Activated T-helper 1 cell treated with anti-CD3 and anti-CD28 coated beads, Interleukin-12 subunit alpha, Interleukin-12 subunit beta, Interleukin-2, Interleukin-4 antibody, amounts not matched to agents 30 ng/mL and 10 ng/mL and 1 ng/mL, durations not matched to agents 14 hours and 24 hours and 36 hours (primary cell): ENCODE results near the gene PLXNA3. TPM values are rescaled to one million over a fixed set of nuclear protein-coding genes. Genes with fewer than 3 reads are reported as not detected.
A peak's percentile ranks its signal among the peaks of the same experiment; 100 is the strongest.
"Not testable (repeated sequence)": the region's sequence is repeated elsewhere in the genome, so short reads cannot be mapped to it uniquely, and the experiment has no call there.

ENCODE experiments used
- DNase-seq: peaks from one replicate; pipeline ENCODE4 v3.0.0; 2021; ENCODE audit warnings: low spot score
- H3K27ac Mint-ChIP-seq: one replicate; pipeline ENCODE4 v1.8.0; 2021; ENCODE audit warnings: mild to moderate bottlenecking, mixed read lengths
- H3K27me3 Mint-ChIP-seq: one replicate; pipeline ENCODE4 v1.8.0; 2022; ENCODE audit warnings: mild to moderate bottlenecking, moderate library complexity, mixed read lengths; ENCODE audit not compliant: insufficient read depth
- H3K36me3 Mint-ChIP-seq: one replicate; pipeline ENCODE4 v1.8.0; 2021; ENCODE audit warnings: low read depth, mixed read lengths
- H3K4me1 Mint-ChIP-seq: one replicate; pipeline ENCODE4 v1.8.0; 2021; ENCODE audit warnings: low read depth, mixed read lengths
- H3K4me3 Mint-ChIP-seq: one replicate; pipeline ENCODE4 v1.8.0; 2021; ENCODE audit warnings: mild to moderate bottlenecking, moderate library complexity, mixed read lengths
- H3K9me3 Mint-ChIP-seq: one replicate; pipeline ENCODE4 v1.8.0; 2021; ENCODE audit warnings: mixed read lengths
- intact Hi-C: fragments of 100-400 bp; cut with micrococcal nuclease; formaldehyde crosslinking; loops from one replicate; pipeline ENCODE4 v1.15.1; 2024
- total RNA-seq: library from RNA; stranded (reverse); gene quantifications from 2 replicates; pipeline ENCODE4 v1.2.3, GENCODE V29; 2022

PLXNA3 gene
- total RNA-seq, 1 donor from 2014 or later, result 45.4 TPM

DNA sequence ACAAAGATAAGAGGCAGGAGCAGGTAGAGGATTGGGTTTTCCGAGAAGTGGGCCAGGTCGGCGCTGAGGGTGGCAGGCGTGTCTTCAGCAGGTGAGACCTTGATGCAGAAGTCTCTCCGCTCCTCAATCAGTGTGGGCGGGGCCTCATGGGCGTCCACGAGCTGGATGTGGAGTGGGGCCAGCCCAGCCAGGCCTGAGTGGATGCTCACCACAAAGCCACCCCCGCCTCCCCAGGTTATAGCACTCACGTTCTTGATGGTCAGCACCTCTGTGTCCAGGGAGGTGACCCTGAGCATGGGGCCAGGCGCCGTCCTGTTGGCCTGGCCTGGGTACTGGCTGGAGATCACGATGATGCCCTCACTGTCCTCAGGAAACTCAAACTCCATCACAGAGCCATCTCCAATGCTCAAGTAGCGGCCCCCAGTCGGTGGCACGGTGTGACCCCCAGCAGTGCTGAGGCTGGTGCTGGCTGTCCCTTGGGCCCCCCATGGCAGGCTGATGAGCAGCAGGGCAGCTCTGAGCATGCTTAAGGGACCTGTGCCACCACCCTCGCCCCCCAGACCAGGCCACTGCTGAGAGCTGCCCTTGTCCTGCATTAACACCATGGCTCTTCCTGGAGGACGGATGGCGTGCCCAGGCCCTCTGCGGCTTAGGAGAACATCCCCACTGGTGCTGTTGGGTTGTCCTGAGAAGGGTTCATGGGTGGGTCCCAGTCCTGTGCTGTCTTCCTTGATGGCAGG lies 30.4 kb downstream of the PLXNA3 start:
- H3K4me1 Mint-ChIP-seq, result peaks cover 11% of the 10 kb centered on the region
- H3K27ac Mint-ChIP-seq, result no peak overlapping the region
- intact Hi-C loops, result no loop called here
- peak overlapping the region; percentile 30 for H3K4me3 Mint-ChIP-seq
- H3K36me3 Mint-ChIP-seq, result peaks cover 8% of the 10 kb centered on the region
- H3K9me3 Mint-ChIP-seq, result no peaks in the 10 kb centered on the region
- DNase-seq, result no peak
- H3K27me3 Mint-ChIP-seq, result no peaks in the 10 kb centered on the region

DNA sequence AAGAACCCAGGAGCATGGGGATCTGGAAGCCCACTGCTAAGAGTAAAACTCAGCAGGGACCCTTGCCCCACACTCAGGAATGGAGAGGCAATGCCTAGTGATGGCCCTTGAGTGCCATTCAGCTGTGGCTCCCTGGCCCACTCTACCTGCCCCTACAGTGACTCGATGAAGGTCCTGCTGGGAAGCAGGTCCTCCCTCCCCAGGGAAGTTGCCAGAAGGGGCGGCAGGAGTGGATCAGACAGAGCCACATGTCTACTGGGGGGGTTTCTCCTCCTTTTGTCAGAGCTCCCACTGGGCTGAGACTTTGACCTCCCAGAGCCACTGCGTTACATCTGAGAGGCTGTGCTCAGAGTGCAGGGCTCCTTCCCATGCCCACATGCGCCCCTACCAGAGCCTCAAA lies 31.1 kb downstream of the PLXNA3 start:
- intact Hi-C loops, result no loop called here
- peaks cover 10% of the 10 kb centered on the region for H3K4me1 Mint-ChIP-seq
- no peak for DNase-seq
- peak overlapping the region; percentile 90 for H3K4me3 Mint-ChIP-seq
- H3K9me3 Mint-ChIP-seq, result no peaks in the 10 kb centered on the region
- H3K27ac Mint-ChIP-seq, result no peak overlapping the region
- H3K36me3 Mint-ChIP-seq, result peaks cover 5% of the 10 kb centered on the region
- H3K27me3 Mint-ChIP-seq, result no peaks in the 10 kb centered on the region

DNA sequence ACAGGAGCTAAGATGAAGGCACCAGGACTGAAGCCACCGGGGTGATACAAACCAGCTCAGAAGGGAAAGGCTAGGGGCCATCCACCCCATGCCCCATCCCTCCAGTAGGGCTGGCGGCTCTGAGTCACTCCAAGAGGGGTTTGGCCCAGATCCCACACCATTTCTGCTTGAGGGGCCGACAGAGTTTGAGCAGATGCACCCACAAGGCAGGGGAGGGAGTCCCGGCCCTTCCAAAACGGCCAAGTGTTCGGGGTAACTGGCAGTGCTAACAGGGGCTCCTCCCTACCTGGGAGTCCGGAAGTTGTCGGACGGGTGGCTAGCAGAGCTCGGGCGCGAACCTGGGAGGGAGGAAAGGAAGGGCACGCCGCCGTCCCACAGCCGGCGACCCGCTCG lies 31.9 kb downstream of the PLXNA3 start:
- Mint-ChIP-seq H3K4me3 (peak overlapping the region; percentile 90), H3K27me3 (no peaks in the 10 kb centered on the region), H3K4me1 (peaks cover 10% of the 10 kb centered on the region), H3K9me3 (no peaks in the 10 kb centered on the region), H3K36me3 (peaks cover 5% of the 10 kb centered on the region), H3K27ac (peak overlapping the region; percentile 83)
- intact Hi-C loops, result loop anchor here (1.0 to 5.0 kb wide), 8 partner anchors 11 to 393 kb away; partner anchors contain the start of genes FAM3A, IKBKG, LAGE3 and MECP2
- no peak for DNase-seq

DNA sequence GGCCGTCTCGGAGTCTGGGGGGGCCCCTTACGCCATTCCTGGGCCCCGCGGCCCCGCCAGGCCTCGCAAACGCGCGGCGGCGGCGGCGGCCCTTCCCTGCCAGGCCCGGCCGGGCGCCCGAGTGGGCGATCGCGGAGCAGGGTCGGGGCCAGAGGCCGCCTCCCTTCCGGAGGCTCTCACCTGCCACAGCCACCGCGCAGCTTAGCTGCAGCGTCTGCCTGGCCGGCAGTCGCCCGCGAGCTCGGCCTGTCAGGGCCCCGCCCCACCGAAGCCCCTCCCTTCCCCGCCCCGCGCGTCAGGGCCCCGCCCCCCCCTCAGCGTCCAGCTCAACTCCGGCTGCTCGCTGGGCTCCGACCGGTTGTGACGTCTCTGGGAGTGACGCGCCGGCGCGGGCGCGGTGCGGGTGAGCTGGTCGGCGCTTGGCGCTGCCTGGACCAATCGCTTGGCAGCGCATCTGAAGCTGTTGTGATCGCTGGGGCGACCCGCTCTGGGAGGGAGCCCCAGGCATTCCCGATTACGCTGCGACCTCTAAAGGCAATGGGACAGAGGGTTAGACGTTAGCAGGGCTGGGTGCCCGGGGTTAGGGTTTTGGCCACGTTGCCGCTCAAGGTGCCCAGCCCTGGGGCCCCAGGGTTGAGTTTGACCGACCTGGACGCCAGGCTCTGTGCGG lies 32.5 kb downstream of the PLXNA3 start, which contains the start of gene SLC10A3:
TSS of gene SLC10A3 (minus strand) at position 216 of the 670 bp plus-strand sequence. CDS start 1,689 bp downstream, outside the sequence.
- intact Hi-C loops, result loop anchor here (1.0 to 5.0 kb wide), 8 partner anchors 11 to 393 kb away; partner anchors contain the start of genes FAM3A, IKBKG, LAGE3 and MECP2
- H3K27ac Mint-ChIP-seq, result peak within 1 kb of the TSS; percentile 92
- H3K36me3 Mint-ChIP-seq, result peaks cover 5% of the 10 kb centered on the region
- no peaks in the 10 kb centered on the region for H3K9me3 Mint-ChIP-seq
- H3K4me1 Mint-ChIP-seq, result peaks cover 10% of the 10 kb centered on the region
- peak; percentile 85 for DNase-seq
- H3K4me3 Mint-ChIP-seq, result peak within 1 kb of the TSS; percentile 90
- no peaks in the 10 kb centered on the region for H3K27me3 Mint-ChIP-seq

DNA sequence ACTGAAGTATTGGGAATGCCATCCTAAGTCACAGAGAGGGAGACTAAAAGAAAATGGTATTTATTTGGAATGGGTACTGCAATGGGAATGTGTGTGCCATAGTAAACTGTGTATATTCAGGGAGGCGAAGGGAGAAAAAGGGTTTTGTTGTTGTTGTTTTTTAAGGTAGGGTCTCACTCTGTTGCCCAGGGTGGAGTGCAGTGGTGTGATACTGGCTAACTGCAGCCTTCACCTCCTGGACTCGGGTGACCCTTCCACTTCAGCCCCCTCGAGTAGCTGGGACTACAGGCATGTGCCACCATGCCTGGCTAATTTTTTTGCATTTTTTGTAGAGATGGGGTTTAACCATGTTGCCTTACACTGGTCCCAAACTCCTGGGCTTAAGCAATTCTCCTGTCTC lies 36.6 kb downstream of the PLXNA3 start:
- H3K9me3 Mint-ChIP-seq, result no peaks in the 10 kb centered on the region

DNA sequence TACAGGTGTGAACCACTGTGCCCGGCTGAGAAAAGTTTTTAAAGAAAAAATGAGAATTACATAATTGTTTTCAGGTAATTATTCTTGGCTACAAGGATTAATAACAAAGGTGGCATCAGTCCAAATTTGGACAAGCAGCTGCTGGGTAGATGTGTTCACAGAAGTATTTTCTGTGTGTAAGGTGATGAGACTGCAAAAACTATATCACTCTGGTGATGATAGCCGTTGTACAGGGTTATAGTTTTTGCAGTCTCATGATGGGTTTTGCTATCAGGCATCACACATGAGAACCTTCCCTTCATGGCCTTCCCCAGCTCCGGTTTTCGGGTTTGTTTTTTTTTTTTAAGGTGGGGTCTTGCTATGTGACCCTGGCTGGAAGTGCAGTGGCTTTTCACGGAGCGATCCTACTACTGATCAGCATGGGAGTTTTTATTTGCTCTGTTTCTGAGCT lies 37.4 kb downstream of the PLXNA3 start:
- H3K9me3 Mint-ChIP-seq, result no peaks in the 10 kb centered on the region
- no peaks in the 10 kb centered on the region for H3K36me3 Mint-ChIP-seq
- no peak overlapping the region for H3K4me3 Mint-ChIP-seq
- H3K27me3 Mint-ChIP-seq, result no peaks in the 10 kb centered on the region
- H3K4me1 Mint-ChIP-seq, result no peaks in the 10 kb centered on the region
- DNase-seq, result no peak
- H3K27ac Mint-ChIP-seq, result no peak overlapping the region
- intact Hi-C loops, result no loop called here

More for the DNA sequence above, 36.6 kb downstream of the PLXNA3 start:
- Mint-ChIP-seq H3K36me3 (no peaks in the 10 kb centered on the region), H3K27ac (no peak overlapping the region), H3K4me3 (no peak overlapping the region), H3K27me3 (no peaks in the 10 kb centered on the region), H3K4me1 (peaks cover 2% of the 10 kb centered on the region)
- intact Hi-C loops, result loop anchor here (5.0 kb wide), 1 partner anchor 38 kb away; no protein-coding TSS in a partner anchor
- no peak for DNase-seq

DNA sequence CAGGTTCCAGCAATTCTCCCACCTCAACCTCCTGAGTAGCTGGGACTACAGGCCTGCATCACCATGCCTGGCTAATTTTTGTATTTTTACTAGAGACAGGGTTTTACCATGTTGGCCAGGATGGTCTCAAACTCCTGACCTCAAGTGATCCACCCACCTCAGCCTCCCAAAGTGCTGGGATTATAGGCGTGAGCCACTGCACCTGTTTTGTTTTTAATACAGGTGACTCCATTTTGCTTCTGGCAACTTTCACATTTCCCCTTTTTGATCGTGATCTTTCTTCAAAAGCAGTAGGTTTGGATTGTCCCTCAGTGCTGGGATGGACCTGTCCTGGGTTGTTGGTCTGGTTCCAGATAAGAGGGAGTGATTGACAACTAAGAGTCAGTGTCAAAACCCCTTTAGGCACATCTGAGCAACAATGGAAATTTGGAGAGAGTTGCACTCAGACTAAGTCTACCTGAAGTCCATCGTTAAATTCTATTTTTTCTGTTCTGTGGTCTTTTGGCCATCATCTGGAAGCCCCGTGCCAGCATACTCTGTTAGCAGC lies 38.6 kb downstream of the PLXNA3 start:
- H3K4me1 Mint-ChIP-seq, H3K36me3 Mint-ChIP-seq, intact Hi-C loops: not testable (repeated sequence)

DNA sequence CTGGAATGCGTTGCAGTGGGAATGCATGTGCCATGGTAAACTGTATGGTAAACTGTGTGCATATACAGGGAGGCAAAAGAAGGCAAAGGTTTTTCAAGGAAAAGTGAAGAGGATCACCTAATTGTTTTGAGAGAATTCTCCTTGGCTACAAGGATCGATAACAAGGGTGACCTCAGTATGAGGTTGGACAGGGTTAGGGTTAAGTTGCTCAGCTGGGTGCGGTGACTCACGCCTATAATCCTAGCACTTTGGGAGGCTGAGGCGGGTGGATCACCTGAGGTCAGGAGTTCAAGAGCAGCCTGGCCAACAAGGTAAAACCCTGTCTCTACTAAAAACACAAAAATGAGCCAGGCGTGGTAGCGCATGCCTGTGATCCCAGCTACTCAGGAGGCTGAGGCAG lies 43.3 kb downstream of the PLXNA3 start:
- H3K4me1 Mint-ChIP-seq, H3K36me3 Mint-ChIP-seq, H3K27me3 Mint-ChIP-seq, intact Hi-C loops, H3K27ac Mint-ChIP-seq, DNase-seq, H3K4me3 Mint-ChIP-seq, H3K9me3 Mint-ChIP-seq: not testable (repeated sequence)

More for the DNA sequence above, 38.6 kb downstream of the PLXNA3 start:
- not testable (repeated sequence) for H3K9me3 Mint-ChIP-seq, DNase-seq, H3K27me3 Mint-ChIP-seq, H3K4me3 Mint-ChIP-seq, H3K27ac Mint-ChIP-seq

DNA sequence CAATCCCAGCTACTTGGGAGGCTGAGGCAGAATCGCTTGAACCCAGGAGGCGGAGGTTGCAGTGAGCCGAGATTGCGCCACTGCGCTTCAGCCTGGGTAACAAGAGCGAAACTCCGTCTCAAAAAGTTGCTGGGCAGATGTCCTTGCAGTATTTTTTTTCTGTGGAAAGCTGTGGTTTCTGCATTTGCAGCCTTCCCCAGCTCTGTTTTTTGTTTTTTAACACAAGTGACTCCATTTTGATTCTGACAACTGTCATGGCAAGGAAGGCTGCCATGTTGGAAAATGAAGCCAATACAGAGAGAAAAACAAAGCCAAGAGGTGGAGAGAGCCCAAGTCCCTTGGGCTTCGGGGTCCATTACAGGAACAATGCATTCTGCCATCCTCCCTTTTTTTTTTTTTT lies 44.0 kb downstream of the PLXNA3 start:
- Mint-ChIP-seq H3K27ac (no peak overlapping the region), H3K4me3 (no peak overlapping the region), H3K36me3 (peaks cover 2% of the 10 kb centered on the region), H3K4me1 (no peaks in the 10 kb centered on the region), H3K9me3 (no peaks in the 10 kb centered on the region), H3K27me3 (peaks cover 2% of the 10 kb centered on the region)
- intact Hi-C loops, result no loop called here
- DNase-seq, result no peak

DNA sequence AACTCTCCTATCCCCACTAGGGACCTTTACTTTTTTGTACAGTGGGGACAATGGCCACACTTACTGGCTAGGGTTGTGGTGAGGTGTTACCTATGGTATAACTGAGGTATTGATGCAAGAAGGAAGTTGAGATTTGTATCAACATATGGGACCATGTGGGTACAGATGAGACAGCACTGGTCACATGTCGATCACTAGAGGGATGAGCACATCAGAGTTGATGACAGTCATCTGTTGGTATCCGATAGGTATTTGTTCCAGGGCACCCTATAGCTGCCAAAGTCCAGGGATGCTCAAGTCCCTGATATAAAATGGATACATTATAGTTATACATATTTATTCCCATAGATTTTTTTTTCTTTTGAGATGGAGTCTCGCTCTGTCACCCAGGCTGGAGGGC lies 44.9 kb downstream of the PLXNA3 start:
- Mint-ChIP-seq H3K9me3 (no peaks in the 10 kb centered on the region), H3K36me3 (peaks cover 2% of the 10 kb centered on the region), H3K27ac (no peak overlapping the region), H3K4me3 (no peak overlapping the region), H3K4me1 (no peaks in the 10 kb centered on the region), H3K27me3 (peaks cover 2% of the 10 kb centered on the region)
- intact Hi-C loops, result no loop called here
- no peak for DNase-seq

DNA sequence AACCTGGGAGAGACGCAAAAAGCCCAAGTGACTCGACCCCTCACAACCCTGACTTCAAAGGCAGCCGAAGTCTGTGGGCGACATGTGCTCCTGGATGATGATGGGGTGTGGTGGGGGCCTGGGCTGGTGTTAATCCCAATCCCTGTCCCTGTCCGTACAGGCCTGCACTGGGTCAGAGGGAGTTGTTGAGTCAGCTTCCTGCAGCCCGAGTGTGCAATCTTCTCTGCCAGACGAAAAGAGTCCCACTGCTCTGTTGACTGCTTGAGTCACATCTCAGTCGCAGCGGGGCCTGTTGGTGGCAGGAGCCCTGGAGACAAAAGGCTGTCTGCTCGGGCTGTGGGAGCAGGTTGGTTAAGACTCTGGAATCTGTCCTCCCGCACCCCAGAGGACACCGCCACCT lies 47.7 kb downstream of the PLXNA3 start:
- H3K4me3 Mint-ChIP-seq, result no peak overlapping the region
- H3K4me1 Mint-ChIP-seq, result peaks cover 2% of the 10 kb centered on the region
- intact Hi-C loops, result no loop called here
- DNase-seq, result no peak
- H3K27ac Mint-ChIP-seq, result no peak overlapping the region
- peaks cover 2% of the 10 kb centered on the region for H3K27me3 Mint-ChIP-seq
- H3K36me3 Mint-ChIP-seq, result peaks cover 18% of the 10 kb centered on the region
- H3K9me3 Mint-ChIP-seq, result no peaks in the 10 kb centered on the region

DNA sequence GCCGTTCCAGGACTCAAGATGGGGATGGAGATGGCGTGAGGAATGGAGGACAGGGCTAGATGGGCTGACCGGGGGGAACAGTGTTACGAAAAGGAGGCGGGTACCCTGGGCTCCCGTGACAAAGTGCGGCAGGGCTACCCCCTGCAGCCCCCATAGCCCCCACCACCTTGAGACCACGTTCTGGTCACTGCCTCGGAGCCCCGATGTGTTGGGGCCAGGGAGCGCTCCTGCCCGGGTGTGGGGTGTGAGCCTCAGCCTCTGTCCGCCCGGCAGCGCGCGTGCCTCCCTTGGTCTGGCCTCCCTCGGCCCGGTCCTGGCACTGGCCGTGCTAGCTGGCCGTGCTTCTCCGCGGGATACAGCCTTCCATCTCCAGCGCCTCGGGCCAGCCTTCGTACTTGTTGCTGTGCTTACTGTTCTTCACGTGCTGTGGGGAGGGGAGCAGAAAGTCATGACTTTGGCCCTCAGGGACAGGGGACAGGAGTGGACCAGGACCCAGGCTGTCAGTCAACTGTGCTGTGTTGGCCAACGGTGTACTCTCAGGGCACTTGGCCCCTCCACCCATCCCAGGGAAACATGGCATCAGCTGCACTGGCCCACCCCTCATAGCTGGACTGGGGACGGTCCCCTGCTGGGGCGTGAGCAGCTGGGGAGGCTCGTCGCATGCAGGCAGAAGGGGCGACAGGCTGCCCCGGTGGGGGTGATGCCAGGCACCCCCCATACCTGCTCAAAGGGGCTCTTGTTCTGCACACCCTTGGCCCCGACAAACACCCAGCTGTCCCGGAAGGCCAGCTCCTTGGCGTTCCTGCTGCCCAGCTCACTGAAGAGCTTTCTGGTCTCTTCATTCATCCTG lies 48.6 kb downstream of the PLXNA3 start:
- DNase-seq, result no peak
- Mint-ChIP-seq H3K4me3 (no peak overlapping the region), H3K9me3 (no peaks in the 10 kb centered on the region), H3K36me3 (peaks cover 24% of the 10 kb centered on the region), H3K4me1 (peaks cover 11% of the 10 kb centered on the region), H3K27me3 (no peaks in the 10 kb centered on the region), H3K27ac (no peak overlapping the region)
- intact Hi-C loops, result no loop called here
